ENCODE data around the gene SS18.

The SS18 gene

GRCh38 chr18:25990473-25990872 is 99.9 kb downstream of the SS18 start:
- DNase-seq: no peak

GRCh38 chr18:25985707-25986394 is 104.6 kb downstream of the SS18 start:
- no peak for DNase-seq

GRCh38 chr18:25983730-25984129 is 106.7 kb downstream of the SS18 start:
- DNase-seq: no peak

- no peak for DNase-seq
Measured at GRCh38 chr18:25982961-25983360, 107.5 kb downstream of the SS18 start.

- DNase-seq: no peak
Measured at GRCh38 chr18:25982153-25982552, 108.3 kb downstream of the SS18 start.

- DNase-seq: no peak
Measured at GRCh38 chr18:25979369-25980040, 110.9 kb downstream of the SS18 start.

- no peak for DNase-seq
Measured at GRCh38 chr18:25976554-25976953, 113.9 kb downstream of the SS18 start.

- DNase-seq: no peak
Measured at GRCh38 chr18:25974630-25975077, 115.8 kb downstream of the SS18 start.
